ENCODE results near the gene RFPL2. TPM values are rescaled to one million over a fixed set of nuclear protein-coding genes. Genes with fewer than 3 reads are reported as not detected.

The RFPL2 gene
- total RNA-seq (2014; rRNA removed; shearing (Covaris generic)), result 0.30 and 0.63 TPM in 2 replicates
- polyA plus RNA-seq (2014; cell fraction: nucleus; rRNA removed), result 0.12 TPM in 1 of 2 replicates, not detected in the other

GRCh38 chr22:32204856-32205722 lies at the start of gene RFPL2:
Gene RFPL2, minus strand, starts transcription at chr22:32205073. Its CDS starts 2,622 bp downstream, at chr22:32202451.
- peak; percentile 69 for DNase-seq (ENCODE audit: extremely low read depth, low read depth)

DNA sequence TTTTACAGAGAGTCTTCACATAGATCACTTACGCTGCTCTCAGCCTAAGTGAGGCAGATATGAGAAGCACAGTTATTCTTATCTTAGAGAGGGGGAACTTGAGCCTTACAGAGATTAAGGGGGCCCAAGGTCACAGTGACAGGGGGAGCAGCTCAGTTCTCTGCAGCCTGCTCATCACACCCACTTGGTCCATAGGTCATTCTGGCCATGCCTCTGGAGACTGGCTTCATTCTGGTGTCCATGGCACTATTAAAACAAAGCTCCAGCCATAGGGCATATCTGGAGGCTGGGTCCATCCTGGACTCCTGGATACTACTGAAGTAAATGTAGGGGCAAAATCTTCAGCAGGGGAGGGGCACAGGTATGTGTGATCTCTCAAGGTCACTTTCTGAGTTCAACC lies 44.4 kb upstream of the RFPL2 start:
- no peak for DNase-seq (ENCODE audit: extremely low read depth, low read depth)

DNA sequence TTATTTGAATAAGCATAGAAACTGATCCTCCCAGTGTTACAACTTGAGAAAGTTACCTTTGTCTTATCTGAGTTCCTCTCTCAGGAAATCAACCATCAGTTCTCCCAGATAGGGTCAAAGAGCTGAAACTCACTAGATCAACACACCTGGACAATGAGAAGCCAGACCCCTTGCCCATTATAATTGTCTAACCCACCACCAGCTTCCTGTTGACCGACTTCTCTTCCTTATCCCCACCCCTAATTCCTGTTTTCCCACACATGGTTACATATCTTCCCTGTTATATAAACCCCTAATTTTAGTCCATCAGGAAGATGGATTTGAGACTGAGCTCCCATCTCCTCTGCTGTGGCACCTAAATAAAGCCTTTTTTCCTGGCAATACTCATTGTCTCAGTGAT lies 43.4 kb upstream of the RFPL2 start:
- DNase-seq (ENCODE audit: extremely low read depth, low read depth), result no peak

DNA sequence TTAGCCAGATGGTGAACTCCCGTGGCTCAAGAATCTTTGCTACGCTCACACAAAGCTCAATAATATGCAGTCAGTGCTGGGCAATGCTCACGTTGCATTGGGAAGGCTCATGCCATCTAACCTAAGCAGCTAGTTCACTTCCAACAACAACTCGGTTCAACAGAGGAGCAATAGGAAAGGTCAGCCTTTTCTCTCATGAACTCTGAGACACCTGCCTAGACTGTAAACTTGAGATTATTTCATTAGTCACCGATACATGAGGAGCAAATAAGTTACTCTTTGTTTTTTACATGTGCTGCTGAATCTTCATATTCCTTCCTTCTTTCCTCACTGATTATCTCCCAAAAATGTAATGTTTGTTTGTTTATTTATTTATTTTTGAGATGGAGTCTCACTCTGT lies 41.3 kb upstream of the RFPL2 start:
- no peak for DNase-seq (ENCODE audit: extremely low read depth, low read depth)

- no peak for DNase-seq (ENCODE audit: extremely low read depth, low read depth)
Observed at GRCh38 chr22:32245042-32245441, 40.2 kb upstream of the RFPL2 start.

DNA sequence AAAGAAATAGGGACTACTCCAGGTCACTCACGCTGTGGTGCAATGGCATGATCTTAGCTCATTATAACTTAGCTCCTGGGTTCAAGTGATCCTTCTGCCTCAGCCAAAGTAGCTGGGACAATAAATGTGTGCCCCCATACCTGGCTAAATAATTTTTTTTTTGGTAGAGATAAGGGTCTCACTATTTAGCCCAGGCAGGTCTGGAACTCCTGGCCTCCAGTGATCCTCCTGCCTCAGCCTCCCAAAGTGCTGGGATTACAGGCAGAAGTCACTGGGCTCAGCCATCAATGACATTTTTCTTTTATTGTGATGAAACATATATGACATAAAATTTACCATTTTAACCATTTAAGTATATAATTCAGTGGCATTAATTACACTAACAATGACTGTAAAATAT lies 39.7 kb upstream of the RFPL2 start:
- DNase-seq (ENCODE audit: extremely low read depth, low read depth), result no peak

- no peak for DNase-seq (ENCODE audit: extremely low read depth, low read depth)
Observed at GRCh38 chr22:32240461-32240860, 35.6 kb upstream of the RFPL2 start.

DNA sequence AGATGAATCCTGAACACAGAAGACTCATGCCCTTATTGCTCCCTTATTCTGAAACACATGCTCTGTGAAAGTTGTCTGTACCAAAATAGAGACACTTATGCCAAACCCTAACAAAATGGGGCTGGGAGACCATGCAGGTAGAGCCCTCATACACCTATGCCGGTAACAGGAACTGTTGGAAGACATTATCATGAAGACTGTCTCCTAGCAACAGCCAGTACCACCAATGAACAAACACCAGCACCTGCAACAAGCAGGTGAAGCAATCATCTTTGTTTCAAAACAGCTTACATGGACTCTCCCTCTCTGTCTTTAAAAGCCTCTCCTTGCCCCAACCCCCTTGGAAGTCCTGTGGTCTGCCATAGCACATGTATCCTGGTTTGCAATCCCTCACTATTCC lies 33.0 kb upstream of the RFPL2 start:
- no peak for DNase-seq (ENCODE audit: extremely low read depth, low read depth)

GRCh38 chr22:32236970-32237369 lies 32.1 kb upstream of the RFPL2 start:
- no peak for DNase-seq (ENCODE audit: extremely low read depth, low read depth)

DNA sequence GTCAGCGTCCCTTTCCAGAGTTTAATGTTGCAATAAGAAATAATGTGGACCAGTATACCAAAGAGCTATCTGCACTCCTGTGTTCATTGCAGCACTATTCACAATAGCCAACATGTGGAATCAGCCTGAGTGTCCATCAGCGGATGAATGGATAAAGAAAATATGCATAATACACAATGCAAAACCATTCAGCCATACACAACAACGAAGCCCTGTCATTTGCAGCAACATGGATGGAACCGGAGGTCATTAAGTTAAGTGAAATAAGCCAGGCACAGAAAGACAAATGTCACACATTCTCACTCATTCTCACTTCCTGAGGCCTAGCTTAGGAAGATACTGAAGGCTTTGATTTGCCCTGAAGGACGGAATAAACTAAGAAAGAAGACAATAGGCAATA lies 28.2 kb upstream of the RFPL2 start:
- DNase-seq (ENCODE audit: extremely low read depth, low read depth), result no peak

- no peak for DNase-seq (ENCODE audit: extremely low read depth, low read depth)
Observed at GRCh38 chr22:32232191-32232830, 27.4 kb upstream of the RFPL2 start.

- DNase-seq (ENCODE audit: extremely low read depth, low read depth), result no peak
Observed at GRCh38 chr22:32226326-32227104, 21.6 kb upstream of the RFPL2 start.

GRCh38 chr22:32222991-32223390 lies 18.1 kb upstream of the RFPL2 start:
- no peak for DNase-seq (ENCODE audit: extremely low read depth, low read depth)

GRCh38 chr22:32219026-32219425 lies 14.2 kb upstream of the RFPL2 start:
- DNase-seq (ENCODE audit: extremely low read depth, low read depth), result no peak

DNA sequence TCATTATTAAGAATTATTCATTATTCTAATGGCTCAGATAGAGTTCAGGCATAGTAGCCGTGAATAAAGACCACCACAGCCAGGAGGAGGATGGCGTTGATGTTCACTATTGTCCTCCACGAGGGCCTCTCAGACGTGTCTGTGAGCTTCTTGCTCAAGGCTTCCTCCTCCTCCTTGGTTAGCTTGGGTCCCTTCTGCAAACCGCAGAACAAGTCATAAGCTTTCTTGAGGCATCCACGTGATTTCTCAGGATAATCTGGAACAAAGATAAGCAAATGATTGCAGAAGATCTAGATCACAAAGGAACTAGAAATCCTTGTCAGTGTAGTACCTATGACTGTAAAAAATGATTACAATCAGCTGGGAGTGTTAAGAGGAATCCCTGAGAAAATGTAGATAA lies 13.6 kb upstream of the RFPL2 start:
- DNase-seq (ENCODE audit: extremely low read depth, low read depth), result no peak

DNA sequence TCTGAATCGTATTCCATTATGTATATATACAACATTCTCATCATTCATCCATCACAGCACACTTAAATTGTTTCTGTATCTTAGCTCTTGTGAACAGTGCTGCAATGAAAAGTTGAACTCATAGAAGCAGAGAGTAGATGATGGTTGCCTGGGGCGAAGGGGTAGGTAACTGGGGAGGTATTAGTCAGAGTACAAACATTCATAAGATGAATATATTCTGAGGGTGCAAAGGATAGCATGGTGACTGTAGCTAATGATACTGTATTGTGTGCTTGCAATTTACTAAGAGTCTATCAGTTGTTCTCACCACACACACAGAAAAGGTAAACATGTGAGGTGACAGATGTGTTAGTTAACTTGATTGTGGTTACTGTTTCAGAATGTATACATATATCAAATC lies 12.6 kb upstream of the RFPL2 start:
- DNase-seq (ENCODE audit: extremely low read depth, low read depth), result no peak

- DNase-seq (ENCODE audit: extremely low read depth, low read depth), result no peak
Observed at GRCh38 chr22:32216911-32217310, 12.0 kb upstream of the RFPL2 start.

GRCh38 chr22:32211011-32211410 lies 6.1 kb upstream of the RFPL2 start:
- no peak for DNase-seq (ENCODE audit: extremely low read depth, low read depth)

GRCh38 chr22:32208681-32209080 lies 3.8 kb upstream of the RFPL2 start:
- no peak for DNase-seq (ENCODE audit: extremely low read depth, low read depth)

DNA sequence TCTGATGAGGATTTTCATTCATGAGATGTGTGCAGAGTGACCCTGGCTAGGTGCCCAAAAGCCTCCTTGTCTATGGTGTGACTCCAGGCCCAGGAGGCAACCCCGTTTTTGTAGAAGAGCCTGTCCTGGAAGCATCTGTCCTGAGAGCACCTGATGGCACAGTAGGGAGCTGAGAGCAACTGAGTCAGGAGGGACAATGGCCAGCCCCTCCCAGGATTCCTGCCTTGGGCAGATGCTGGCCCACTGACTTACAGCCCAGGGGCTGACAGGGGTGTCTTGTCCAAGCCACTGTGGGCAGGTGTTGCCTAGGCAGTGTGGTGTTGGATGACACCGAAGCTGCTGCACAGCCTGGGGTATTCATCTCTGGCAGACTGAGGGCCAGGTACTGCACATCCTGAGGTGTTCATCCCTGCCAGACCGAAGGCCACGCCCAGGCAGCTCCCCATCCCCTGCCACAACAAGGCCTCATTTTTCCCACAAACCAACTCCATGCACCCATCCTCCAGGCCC lies 3.2 kb upstream of the RFPL2 start:
- no peak for DNase-seq (ENCODE audit: extremely low read depth, low read depth)
